WI38 (cell line): ENCODE results near the gene PCDHGA11.

Experiments
- H3K4me3 ChIP-seq: 2 replicates; pipeline ENCODE4 v1.5.1; 2011; ENCODE audit warnings: low read depth, mild to moderate bottlenecking, control low read depth, low read length
- CTCF ChIP-seq: IDR thresholded peaks from 2 replicates; pipeline ENCODE4 v1.5.1; 2012; ENCODE audit warnings: low read depth, mild to moderate bottlenecking, control low read depth, low read length

The PCDHGA11 gene

GRCh38 chr5:141465351-141465750 is 44.5 kb downstream of the PCDHGA11 start:
- TF ChIP-seq CTCF: no peak
- no peak overlapping the region for H3K4me3 ChIP-seq
